ENCODE data around the gene MPRIP. TPM values are rescaled to one million over a fixed set of nuclear protein-coding genes. Genes with fewer than 3 reads are reported as not detected.

MPRIP gene
- polyA plus RNA-seq, 1 donor from 2014 or later, result 47.3 TPM

DNA sequence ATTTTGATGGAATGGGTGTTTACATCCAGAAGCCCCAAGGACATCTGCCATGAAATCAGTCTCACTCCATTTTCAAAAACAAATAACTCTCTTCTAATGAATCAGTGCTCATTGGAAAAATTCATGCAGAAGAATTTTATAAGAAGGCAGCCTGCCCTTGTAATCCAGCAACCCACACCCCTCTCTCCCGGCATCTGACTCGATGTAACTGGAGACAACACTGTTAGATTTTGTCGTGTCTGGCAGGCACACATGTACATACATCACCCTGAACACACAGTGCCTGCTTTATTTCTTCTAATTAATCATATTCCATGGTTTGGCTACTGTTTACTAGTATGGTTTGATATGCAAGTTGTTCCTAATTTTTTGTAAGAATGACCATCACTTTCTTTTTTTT lies 175.7 kb downstream of the MPRIP start:
- Histone ChIP-seq H3K27me3 (ENCODE audit: insufficient read depth, low read depth, low read length) (no peaks in the 10 kb centered on the region), H3K4me3 (ENCODE audit: low read length) (no peak overlapping the region), H3K9ac (ENCODE audit: low read length) (no peak overlapping the region), H3K9me3 (ENCODE audit: low read length) (no peaks in the 10 kb centered on the region), H2AFZ (ENCODE audit: low read depth, low read length) (no peak overlapping the region), H3K9me2 (ENCODE audit: insufficient read depth, low read length) (no peaks in the 10 kb centered on the region), H4K20me1 (ENCODE audit: insufficient read depth) (no peaks in the 10 kb centered on the region), H3K4me2 (ENCODE audit: low read length) (no peak overlapping the region), H3K27ac (ENCODE audit: low read length) (no peak overlapping the region), H3K79me2 (replicated peaks; ENCODE audit: insufficient read depth, low read length) (no peaks in the 10 kb centered on the region), H3F3A (ENCODE audit: insufficient read depth, low read length, poor library complexity, severe bottlenecking) (no peaks in the 10 kb centered on the region), H3K36me3 (ENCODE audit: insufficient read depth, low read length) (no peaks in the 10 kb centered on the region)
- no peak for TF ChIP-seq MXI1 (conservative IDR thresholded peaks at IDR 0.05; ENCODE audit: poor library complexity, severe bottlenecking)
- no peak for TF ChIP-seq EZH2 (IDR thresholded peaks at IDR 0.05; ENCODE audit: borderline replicate concordance, insufficient read depth, low read length, poor library complexity, severe bottlenecking)
- TF ChIP-seq, protein P1, sequence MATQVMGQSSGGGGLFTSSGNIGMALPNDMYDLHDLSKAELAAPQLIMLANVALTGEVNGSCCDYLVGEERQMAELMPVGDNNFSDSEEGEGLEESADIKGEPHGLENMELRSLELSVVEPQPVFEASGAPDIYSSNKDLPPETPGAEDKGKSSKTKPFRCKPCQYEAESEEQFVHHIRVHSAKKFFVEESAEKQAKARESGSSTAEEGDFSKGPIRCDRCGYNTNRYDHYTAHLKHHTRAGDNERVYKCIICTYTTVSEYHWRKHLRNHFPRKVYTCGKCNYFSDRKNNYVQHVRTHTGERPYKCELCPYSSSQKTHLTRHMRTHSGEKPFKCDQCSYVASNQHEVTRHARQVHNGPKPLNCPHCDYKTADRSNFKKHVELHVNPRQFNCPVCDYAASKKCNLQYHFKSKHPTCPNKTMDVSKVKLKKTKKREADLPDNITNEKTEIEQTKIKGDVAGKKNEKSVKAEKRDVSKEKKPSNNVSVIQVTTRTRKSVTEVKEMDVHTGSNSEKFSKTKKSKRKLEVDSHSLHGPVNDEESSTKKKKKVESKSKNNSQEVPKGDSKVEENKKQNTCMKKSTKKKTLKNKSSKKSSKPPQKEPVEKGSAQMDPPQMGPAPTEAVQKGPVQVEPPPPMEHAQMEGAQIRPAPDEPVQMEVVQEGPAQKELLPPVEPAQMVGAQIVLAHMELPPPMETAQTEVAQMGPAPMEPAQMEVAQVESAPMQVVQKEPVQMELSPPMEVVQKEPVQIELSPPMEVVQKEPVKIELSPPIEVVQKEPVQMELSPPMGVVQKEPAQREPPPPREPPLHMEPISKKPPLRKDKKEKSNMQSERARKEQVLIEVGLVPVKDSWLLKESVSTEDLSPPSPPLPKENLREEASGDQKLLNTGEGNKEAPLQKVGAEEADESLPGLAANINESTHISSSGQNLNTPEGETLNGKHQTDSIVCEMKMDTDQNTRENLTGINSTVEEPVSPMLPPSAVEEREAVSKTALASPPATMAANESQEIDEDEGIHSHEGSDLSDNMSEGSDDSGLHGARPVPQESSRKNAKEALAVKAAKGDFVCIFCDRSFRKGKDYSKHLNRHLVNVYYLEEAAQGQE (IDR thresholded peaks at IDR 0.05; ENCODE audit: borderline replicate concordance), result no peak
- no peak for TF ChIP-seq TAF1 (IDR thresholded peaks at IDR 0.05; ENCODE audit: low read depth)
- TF ChIP-seq SMC3 (conservative IDR thresholded peaks at IDR 0.05; ENCODE audit: poor library complexity), result no peak
- TF ChIP-seq, protein P2, sequence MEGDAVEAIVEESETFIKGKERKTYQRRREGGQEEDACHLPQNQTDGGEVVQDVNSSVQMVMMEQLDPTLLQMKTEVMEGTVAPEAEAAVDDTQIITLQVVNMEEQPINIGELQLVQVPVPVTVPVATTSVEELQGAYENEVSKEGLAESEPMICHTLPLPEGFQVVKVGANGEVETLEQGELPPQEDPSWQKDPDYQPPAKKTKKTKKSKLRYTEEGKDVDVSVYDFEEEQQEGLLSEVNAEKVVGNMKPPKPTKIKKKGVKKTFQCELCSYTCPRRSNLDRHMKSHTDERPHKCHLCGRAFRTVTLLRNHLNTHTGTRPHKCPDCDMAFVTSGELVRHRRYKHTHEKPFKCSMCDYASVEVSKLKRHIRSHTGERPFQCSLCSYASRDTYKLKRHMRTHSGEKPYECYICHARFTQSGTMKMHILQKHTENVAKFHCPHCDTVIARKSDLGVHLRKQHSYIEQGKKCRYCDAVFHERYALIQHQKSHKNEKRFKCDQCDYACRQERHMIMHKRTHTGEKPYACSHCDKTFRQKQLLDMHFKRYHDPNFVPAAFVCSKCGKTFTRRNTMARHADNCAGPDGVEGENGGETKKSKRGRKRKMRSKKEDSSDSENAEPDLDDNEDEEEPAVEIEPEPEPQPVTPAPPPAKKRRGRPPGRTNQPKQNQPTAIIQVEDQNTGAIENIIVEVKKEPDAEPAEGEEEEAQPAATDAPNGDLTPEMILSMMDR (IDR thresholded peaks at IDR 0.05; ENCODE audit: poor library complexity, severe bottlenecking), result no peak
- TF ChIP-seq EP300 (conservative IDR thresholded peaks at IDR 0.05; ENCODE audit: poor library complexity, severe bottlenecking), result no peak

DNA sequence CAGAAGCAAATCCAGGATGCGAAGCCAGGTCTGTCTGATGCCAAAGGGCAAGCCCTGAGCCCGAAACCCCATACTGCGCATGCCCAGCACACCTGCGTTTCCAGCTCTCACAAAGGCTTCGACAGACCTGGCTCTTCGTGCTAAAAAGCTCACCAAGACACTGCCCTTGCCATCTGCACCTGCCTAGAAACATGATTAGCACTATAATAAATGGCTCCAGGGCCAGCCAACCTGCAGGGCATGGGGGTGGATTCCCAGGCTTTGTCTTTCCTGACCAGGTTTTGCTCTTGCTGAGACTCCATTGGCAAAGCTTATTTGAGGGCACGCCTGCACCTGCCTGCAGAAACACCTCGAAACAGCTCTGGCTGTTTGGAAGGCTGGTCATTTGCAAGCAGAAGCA lies 178.3 kb downstream of the MPRIP start:
- no peaks in the 10 kb centered on the region for H3K36me3 ChIP-seq (ENCODE audit: insufficient read depth, low read length)
- no peak overlapping the region for H3K27ac ChIP-seq (ENCODE audit: low read length)
- TF ChIP-seq, protein P1 (IDR thresholded peaks at IDR 0.05; ENCODE audit: borderline replicate concordance), result no peak
- TF ChIP-seq TAF1 (IDR thresholded peaks at IDR 0.05; ENCODE audit: low read depth) (no peak), POLR2AphosphoS5 (IDR thresholded peaks at IDR 0.05) (no peak), EZH2 (IDR thresholded peaks at IDR 0.05; ENCODE audit: borderline replicate concordance, insufficient read depth, low read length, poor library complexity, severe bottlenecking) (no peak), EP300 (conservative IDR thresholded peaks at IDR 0.05; ENCODE audit: poor library complexity, severe bottlenecking) (no peak), SMC3 (conservative IDR thresholded peaks at IDR 0.05; ENCODE audit: poor library complexity) (no peak), RAD21 (conservative IDR thresholded peaks at IDR 0.05) (no peak), MXI1 (conservative IDR thresholded peaks at IDR 0.05; ENCODE audit: poor library complexity, severe bottlenecking) (no peak)
- TF ChIP-seq, protein P2 (IDR thresholded peaks at IDR 0.05; ENCODE audit: poor library complexity, severe bottlenecking), result no peak
- H3F3A ChIP-seq (ENCODE audit: insufficient read depth, low read length, poor library complexity, severe bottlenecking), result no peaks in the 10 kb centered on the region
- H3K4me3 ChIP-seq (ENCODE audit: low read length), result no peak overlapping the region
- no peak overlapping the region for H3K4me2 ChIP-seq (ENCODE audit: low read length)
- H3K9ac ChIP-seq (ENCODE audit: low read length), result no peak overlapping the region
- no peaks in the 10 kb centered on the region for H3K79me2 ChIP-seq (replicated peaks; ENCODE audit: insufficient read depth, low read length)
- no peaks in the 10 kb centered on the region for H3K9me3 ChIP-seq (ENCODE audit: low read length)
- H3K27me3 ChIP-seq (ENCODE audit: insufficient read depth, low read depth, low read length), result no peaks in the 10 kb centered on the region
- no peaks in the 10 kb centered on the region for H3K9me2 ChIP-seq (ENCODE audit: insufficient read depth, low read length)
- no peaks in the 10 kb centered on the region for H4K20me1 ChIP-seq (ENCODE audit: insufficient read depth)
- H2AFZ ChIP-seq (ENCODE audit: low read depth, low read length), result no peak overlapping the region
